Aorta (tissue), 5 donors: ENCODE data around the gene ITGAD. TPM values are rescaled to one million over a fixed set of nuclear protein-coding genes. Genes with fewer than 3 reads are reported as not detected.

Experiments used
- ATAC-seq: fragments of 200-7000 bp; cut with Tn5 transposase; one replicate; pipeline ENCODE4 v1.9.1; 2022; ENCODE audit warnings: moderate library complexity; ENCODE audit not compliant: low FRiP score
- DNase-seq, 2 donors: peaks; one replicate each; pipeline ENCODE4 v3.0.0-alpha.2; 2020
- H3K27ac ChIP-seq, 2 donors: one replicate each; pipeline ENCODE4 v1.5.1; 2013; ENCODE audit warnings: low read length in 2 of 2, mild to moderate bottlenecking in 2 of 2, moderate library complexity in 2 of 2, control low read depth in 1 of 2, inconsistent platforms in 1 of 2, low read depth in 1 of 2
- H3K27me3 ChIP-seq, 2 donors: one replicate each; pipeline ENCODE4 v1.6.1; 2013; ENCODE audit warnings: control low read depth in 1 of 2, low read length in 1 of 2, mild to moderate bottlenecking in 1 of 2, moderate library complexity in 1 of 2; ENCODE audit not compliant: insufficient read depth in 2 of 2, control insufficient read depth in 1 of 2
- H3K36me3 ChIP-seq, 2 donors: one replicate each; pipeline ENCODE4 v1.6.1; 2013; ENCODE audit warnings: control low read depth in 1 of 2, low read length in 1 of 2, mild to moderate bottlenecking in 1 of 2; ENCODE audit not compliant: insufficient read depth in 2 of 2, control insufficient read depth in 1 of 2
- H3K4me1 ChIP-seq, 2 donors: one replicate each; pipeline ENCODE4 v1.6.1; 2013; ENCODE audit warnings: low read length in 2 of 2, control low read depth in 1 of 2, mild to moderate bottlenecking in 1 of 2, moderate library complexity in 1 of 2; ENCODE audit not compliant: insufficient read depth in 2 of 2, control insufficient read depth in 1 of 2
- H3K4me3 ChIP-seq, 2 donors: one replicate each; pipeline ENCODE4 v1.5.1; 2013; ENCODE audit warnings: low read length in 2 of 2, control low read depth in 1 of 2, mild to moderate bottlenecking in 1 of 2
- H3K9me3 ChIP-seq: one replicate; pipeline ENCODE4 v1.6.1; 2013; ENCODE audit warnings: mild to moderate bottlenecking, low read length; ENCODE audit not compliant: control insufficient read depth
- WGBS, 2 donors: extraction: QIAGEN DNeasy Blood & Tissue Kit; methylation state at CpG; one replicate each; pipeline ENCODE4 v1.1.7; 2013; 5-methylcytosine and 5-hydroxymethylcytosine counted together
- intact Hi-C, 2 donors: fragments of 100-400 bp; cut with DNase I; formaldehyde crosslinking; loops; one replicate each; pipeline versions ENCODE4 v1.14.2 to v1.15.0; 2022
- polyA plus RNA-seq, 2 donors: library from polyadenylated mRNA; stranded (reverse); fragments of 200-250 nt; gene quantifications; one replicate each; pipeline ENCODE4 v1.2.3, GENCODE V29; 2013
- total RNA-seq, 2 donors: library from RNA; stranded (reverse); fragmentation: NEBNext Ultra II Directional; extraction: Animal tissue kit (Norgen Biotek cat#: 25700); gene quantifications; one replicate each; pipeline ENCODE4 v1.2.1, GENCODE V29; 2021
- donor health status: healthy with polysubstance abuse.
- donor health status: Bipolar disorder and iron deficiency.
- donor health status: DM: no; HTN: no; CAD: no.
- donor health status: DM: no; HTN: no; CAD: no.
- donor health status: DM: yes; HTN: yes; CAD: no.

Gene ITGAD
- total and polyA plus RNA-seq, 4 donors: 0.45 to 0.63 (median 0.54) TPM; not detected in 1

- 78 to 79% methylated on average over 8 of the region's 8 CpGs for WGBS, 2 donors
- ATAC-seq (no peak), DNase-seq (peak; percentile 21 to 45)
- Histone ChIP-seq H3K27me3 (no peaks in the 10 kb centered on the region), H3K9me3 (no peaks in the 10 kb centered on the region), H3K4me1 (no peaks in the 10 kb centered on the region), H3K36me3 (no peaks in the 10 kb centered on the region), H3K27ac (no peak overlapping the region), H3K4me3 (no peak overlapping the region)
- intact Hi-C loops: no loop called here
These were observed 29.4 kb upstream of the ITGAD start for GRCh38 chr16:31363721-31364120.

- 71 to 79% methylated on average over 6 of the region's 6 CpGs for WGBS, 2 donors
- DNase-seq (peak in 1 of 2 donors; percentile 34), ATAC-seq (no peak)
- no peaks in the 10 kb centered on the region for H3K36me3 ChIP-seq
- no peaks in the 10 kb centered on the region for H3K27me3 ChIP-seq
- intact Hi-C loops: no loop called here
- no peaks in the 10 kb centered on the region for H3K4me1 ChIP-seq
- H3K27ac ChIP-seq: no peak overlapping the region
- no peaks in the 10 kb centered on the region for H3K9me3 ChIP-seq
- H3K4me3 ChIP-seq: no peak overlapping the region
These were observed 28.7 kb upstream of the ITGAD start for GRCh38 chr16:31364421-31364820.

- Histone ChIP-seq H3K9me3 (no peaks in the 10 kb centered on the region), H3K27me3 (no peaks in the 10 kb centered on the region), H3K27ac (no peak overlapping the region), H3K4me1 (no peaks in the 10 kb centered on the region), H3K36me3 (no peaks in the 10 kb centered on the region), H3K4me3 (no peak overlapping the region)
- peak; percentile 3 to 14 for DNase-seq
- 88% methylated on average over 7 of the region's 7 CpGs for WGBS, 2 donors
- ATAC-seq: no peak
- intact Hi-C loops: no loop called here
These were observed 27.8 kb upstream of the ITGAD start for GRCh38 chr16:31365131-31365865.

- H3K36me3 ChIP-seq: no peaks in the 10 kb centered on the region
- intact Hi-C loops: no loop called here
- H3K4me3 ChIP-seq: no peak overlapping the region
- no peaks in the 10 kb centered on the region for H3K4me1 ChIP-seq
- WGBS, 2 donors: 81 to 82% methylated on average over 3 of the region's 3 CpGs
- DNase-seq (peak in 1 of 2 donors; percentile 31), ATAC-seq (no peak)
- no peaks in the 10 kb centered on the region for H3K27me3 ChIP-seq
- H3K9me3 ChIP-seq: no peaks in the 10 kb centered on the region
- no peak overlapping the region for H3K27ac ChIP-seq
These were observed 25.3 kb upstream of the ITGAD start for GRCh38 chr16:31367853-31368252.

GRCh38 chr16:31371008-31371407, 22.1 kb upstream of the ITGAD start:
- 89 to 91% methylated on average over 10 to 12 of the region's 12 CpGs for WGBS, 2 donors

GRCh38 chr16:31371619-31372484, 21.3 kb upstream of the ITGAD start:
- ATAC-seq (no peak), DNase-seq (peak in 1 of 2 donors; percentile 59)
- Histone ChIP-seq H3K4me1 (no peaks in the 10 kb centered on the region), H3K27me3 (peaks cover 0 to 1% of the 10 kb centered on the region in 2 donors), H3K27ac (no peak overlapping the region), H3K36me3 (no peaks in the 10 kb centered on the region), H3K4me3 (no peak overlapping the region), H3K9me3 (no peaks in the 10 kb centered on the region)
- WGBS, 2 donors: 81 to 82% methylated on average over 42 of the region's 42 CpGs
- intact Hi-C loops: no loop called here

More at GRCh38 chr16:31371008-31371407, 22.1 kb upstream of the ITGAD start:
- Histone ChIP-seq H3K27me3 (peaks cover 0 to 1% of the 10 kb centered on the region in 2 donors), H3K9me3 (no peaks in the 10 kb centered on the region), H3K36me3 (no peaks in the 10 kb centered on the region), H3K4me1 (no peaks in the 10 kb centered on the region), H3K27ac (no peak overlapping the region), H3K4me3 (no peak overlapping the region)
- ATAC-seq (no peak), DNase-seq (peak; percentile 21 to 44)
- intact Hi-C loops: no loop called here

GRCh38 chr16:31373235-31373634, 19.9 kb upstream of the ITGAD start:
- peaks cover 0 to 1% of the 10 kb centered on the region in 2 donors for H3K27me3 ChIP-seq
- H3K9me3 ChIP-seq: no peaks in the 10 kb centered on the region
- peak in 1 of 2 donors; percentile 42 for DNase-seq
- no peaks in the 10 kb centered on the region for H3K36me3 ChIP-seq
- no peak overlapping the region for H3K4me3 ChIP-seq
- WGBS, 2 donors: 75 to 79% methylated on average over 14 of the region's 14 CpGs
- no peak for ATAC-seq
- intact Hi-C loops: no loop called here
- no peak overlapping the region for H3K27ac ChIP-seq
- no peaks in the 10 kb centered on the region for H3K4me1 ChIP-seq

GRCh38 chr16:31375231-31375630, 17.9 kb upstream of the ITGAD start:
- ATAC-seq: no peak
- Histone ChIP-seq H3K4me1 (no peaks in the 10 kb centered on the region), H3K4me3 (no peak overlapping the region), H3K27ac (no peak overlapping the region), H3K36me3 (no peaks in the 10 kb centered on the region), H3K9me3 (no peaks in the 10 kb centered on the region), H3K27me3 (peaks cover 0 to 1% of the 10 kb centered on the region in 2 donors)
- DNase-seq: no peak
- intact Hi-C loops: no loop called here
- WGBS, 2 donors: 93 to 95% methylated on average over 5 of the region's 5 CpGs
